ENCODE results near the gene RGS12. TPM values are rescaled to one million over a fixed set of nuclear protein-coding genes. Genes with fewer than 3 reads are reported as not detected.

The RGS12 gene
- total and polyA plus RNA-seq, 2 of the 13 experiments (the other 11 are each of a cell fraction or from before 2014, with no cell fraction given), result 21.0 to 27.7 TPM

DNA sequence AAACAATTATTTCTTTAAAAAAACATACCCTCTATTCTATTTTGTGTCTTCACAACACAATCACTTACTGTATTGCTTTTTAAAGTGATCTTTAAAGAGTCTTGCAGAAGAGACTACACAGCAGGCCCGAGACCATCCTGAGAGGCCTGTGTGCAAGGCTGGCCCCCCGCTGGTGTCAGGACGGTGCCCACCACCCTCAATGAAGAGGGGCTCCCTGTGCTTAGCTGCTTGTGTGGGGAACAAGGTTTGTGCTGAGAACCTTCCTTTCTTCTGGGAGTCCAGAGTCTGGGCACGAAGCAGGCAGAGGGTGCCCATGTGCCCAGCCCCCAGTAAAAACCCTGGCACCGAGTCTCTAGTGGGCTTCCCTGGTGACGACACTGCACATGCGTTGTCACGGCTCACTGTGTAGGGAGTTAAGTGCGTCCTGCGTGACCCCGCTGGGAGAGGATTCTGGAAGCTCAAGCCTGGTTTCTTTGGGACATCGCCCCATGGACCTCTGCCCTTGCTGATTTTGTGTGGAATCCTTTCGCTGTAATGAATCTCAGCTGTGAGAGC is 22.0 kb downstream of the RGS12 start:
- in situ Hi-C loops (cut with HindIII; ENCODE audit: extremely low pct_ligation_motif_present, low pct_unique_long_range_greater_than_20kb), result no loop called here
- 95% methylated on average over 13 of the region's 13 CpGs for WGBS (ENCODE audit: low lambda C conversion rate)
- Histone ChIP-seq H3K79me2 (ENCODE audit: insufficient read depth, low read length) (peaks cover 11% of the 10 kb centered on the region), H4K20me1 (ENCODE audit: insufficient read depth, low read length) (no peaks in the 10 kb centered on the region; the same call in 1 of the 2 replicates), H3K27ac (ENCODE audit: extremely low read length, insufficient read depth, low read length) (no peak overlapping the region), H3K36me3 (replicated peaks in 1 of 2; ENCODE audit: control insufficient read depth in 1 of 2, insufficient read depth in 2 of 2, low read length in 2 of 2) (peaks cover 13 to 28% of the 10 kb centered on the region in 2 experiments; a peak in 3 of 5 replicates), H3K9me3 (ENCODE audit: low read length) (no peaks in the 10 kb centered on the region), H3K4me3 (replicated peaks in 1 of 3; ENCODE audit: insufficient read depth in 1 of 3, low read depth in 2 of 3, low read length in 3 of 3) (no peak overlapping the region), H2AFZ (ENCODE audit: low read length) (no peak overlapping the region), H3K9ac (ENCODE audit: insufficient read depth, low read depth, low read length) (no peak overlapping the region), H3K4me2 (ENCODE audit: low read depth, low read length) (no peak overlapping the region), H3K27me3 (ENCODE audit: control insufficient read depth in 1 of 2, insufficient read depth in 2 of 2, low read length in 2 of 2) (no peaks in the 10 kb centered on the region), H3K4me1 (ENCODE audit: insufficient read depth, low read length) (peaks cover 12% of the 10 kb centered on the region)
- intact Hi-C loops (cut with micrococcal nuclease; ENCODE audit: unreplicated experiment), result no loop called here
- ATAC-seq (no peak), FAIRE-seq (no peak), DNase-seq (ENCODE audit: low spot score) (no peak)
- TF ChIP-seq BCL6 (CRISPR knock-in tag; IDR thresholded peaks at IDR 0.05) (no peak), NFKBIZ (CRISPR knock-in tag; IDR thresholded peaks at IDR 0.05) (no peak)
- TF ChIP-seq, protein P1, sequence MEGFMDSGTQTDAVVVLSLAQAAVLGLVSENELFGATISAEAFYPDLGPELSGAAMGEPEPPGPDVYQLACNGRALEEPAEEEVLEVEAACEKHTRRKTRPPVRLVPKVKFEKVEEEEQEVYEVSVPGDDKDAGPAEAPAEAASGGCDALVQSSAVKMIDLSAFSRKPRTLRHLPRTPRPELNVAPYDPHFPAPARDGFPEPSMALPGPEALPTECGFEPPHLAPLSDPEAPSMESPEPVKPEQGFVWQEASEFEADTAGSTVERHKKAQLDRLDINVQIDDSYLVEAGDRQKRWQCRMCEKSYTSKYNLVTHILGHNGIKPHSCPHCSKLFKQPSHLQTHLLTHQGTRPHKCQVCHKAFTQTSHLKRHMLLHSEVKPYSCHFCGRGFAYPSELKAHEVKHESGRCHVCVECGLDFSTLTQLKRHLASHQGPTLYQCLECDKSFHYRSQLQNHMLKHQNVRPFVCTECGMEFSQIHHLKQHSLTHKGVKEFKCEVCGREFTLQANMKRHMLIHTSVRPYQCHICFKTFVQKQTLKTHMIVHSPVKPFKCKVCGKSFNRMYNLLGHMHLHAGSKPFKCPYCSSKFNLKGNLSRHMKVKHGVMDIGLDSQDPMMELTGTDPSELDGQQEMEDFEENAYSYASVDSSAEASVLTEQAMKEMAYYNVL (CRISPR knock-in tag; IDR thresholded peaks at IDR 0.05; ENCODE audit: borderline replicate concordance), result no peak
- POLR2A ChIA-PET, result no interaction called here
- CTCF ChIA-PET (ENCODE audit: low intra/inter-chr PET ratio, low total read pairs), result no interaction called here
- no TSS peak for BruUV-seq (replicated peaks)

DNA sequence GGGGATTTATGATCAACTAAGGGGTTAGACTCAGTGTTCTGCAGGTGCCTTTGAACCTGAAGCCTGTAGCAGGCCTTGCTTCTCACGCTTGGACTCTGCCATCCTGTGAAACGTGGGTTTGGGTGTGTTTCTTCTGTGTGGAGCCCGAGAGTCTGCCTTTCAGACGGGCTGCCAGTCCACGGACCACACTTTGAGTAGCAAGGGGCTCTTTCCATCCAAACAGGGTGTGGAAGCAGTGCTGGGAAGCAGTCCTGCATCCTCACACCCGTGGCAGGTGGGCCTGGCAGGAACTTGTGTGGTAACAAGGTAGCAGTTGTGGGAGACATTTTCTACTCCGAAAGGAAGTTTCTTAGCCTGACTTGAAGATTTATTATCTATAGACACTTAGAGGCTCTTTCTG is 22.7 kb downstream of the RGS12 start:
- Histone ChIP-seq H3K9ac (ENCODE audit: insufficient read depth, low read depth, low read length) (no peak overlapping the region), H3K4me3 (replicated peaks in 1 of 3; ENCODE audit: insufficient read depth in 1 of 3, low read depth in 2 of 3, low read length in 3 of 3) (no peak overlapping the region), H3K9me3 (ENCODE audit: low read length) (no peaks in the 10 kb centered on the region), H3K36me3 (replicated peaks in 1 of 2; ENCODE audit: control insufficient read depth in 1 of 2, insufficient read depth in 2 of 2, low read length in 2 of 2) (peaks cover 13 to 28% of the 10 kb centered on the region in 2 experiments; a peak in 3 of 5 replicates), H3K4me2 (ENCODE audit: low read depth, low read length) (no peak overlapping the region), H3K27ac (ENCODE audit: extremely low read length, insufficient read depth, low read length) (no peak overlapping the region), H4K20me1 (ENCODE audit: insufficient read depth, low read length) (no peaks in the 10 kb centered on the region; the same call in 1 of the 2 replicates), H2AFZ (ENCODE audit: low read length) (no peak overlapping the region), H3K4me1 (ENCODE audit: insufficient read depth, low read length) (peaks cover 19% of the 10 kb centered on the region), H3K27me3 (ENCODE audit: control insufficient read depth in 1 of 2, insufficient read depth in 2 of 2, low read length in 2 of 2) (no peaks in the 10 kb centered on the region), H3K79me2 (ENCODE audit: insufficient read depth, low read length) (peaks cover 11% of the 10 kb centered on the region)
- in situ Hi-C loops (cut with HindIII; ENCODE audit: extremely low pct_ligation_motif_present, low pct_unique_long_range_greater_than_20kb) (no loop called here), intact Hi-C loops (cut with micrococcal nuclease; ENCODE audit: unreplicated experiment) (no loop called here)
- no peak for ATAC-seq
- DNase-seq (ENCODE audit: low spot score), result no peak
- no peak for FAIRE-seq
- POLR2A ChIA-PET, result no interaction called here
- no TSS peak for BruUV-seq (replicated peaks)
- CTCF ChIA-PET (ENCODE audit: low intra/inter-chr PET ratio, low total read pairs), result no interaction called here
- WGBS (ENCODE audit: low lambda C conversion rate), result 93% methylated on average over 7 of the region's 7 CpGs
- no peak for TF ChIP-seq NPAS2 (CRISPR knock-in tag; IDR thresholded peaks at IDR 0.05; ENCODE audit: borderline replicate concordance)
- no peak for TF ChIP-seq THAP9 (CRISPR knock-in tag; IDR thresholded peaks at IDR 0.05; ENCODE audit: borderline replicate concordance)
- TF ChIP-seq ZNF598 (CRISPR knock-in tag; IDR thresholded peaks at IDR 0.05; ENCODE audit: borderline replicate concordance), result no peak
- TF ChIP-seq ZBTB49 (CRISPR knock-in tag; IDR thresholded peaks at IDR 0.05; ENCODE audit: borderline replicate concordance), result no peak
- no peak for TF ChIP-seq U2AF2 (IDR thresholded peaks at IDR 0.05; ENCODE audit: low read depth, low read length)
- TF ChIP-seq ZNF34 (CRISPR knock-in tag; IDR thresholded peaks at IDR 0.05; ENCODE audit: borderline replicate concordance), result no peak
- no peak for TF ChIP-seq GATAD1 (CRISPR knock-in tag; IDR thresholded peaks at IDR 0.05)
- TF ChIP-seq RELA (CRISPR knock-in tag; IDR thresholded peaks at IDR 0.05), result no peak

Measured in HepG2 (cell line).